Endodermal cell (in vitro differentiated cells): ENCODE results near the gene RAB5IF. TPM values are rescaled to one million over a fixed set of nuclear protein-coding genes. Genes with fewer than 3 reads are reported as not detected.
A peak's percentile ranks its signal among the peaks of the same experiment; 100 is the strongest.

Source experiments
- DNase-seq: peaks from one replicate; pipeline ENCODE4 v3.0.0-alpha.2; 2017
- H3K27ac ChIP-seq: 2 replicates; pipeline ENCODE4 v1.5.1; 2013; ENCODE audit warnings: mild to moderate bottlenecking, low read depth, low read length, moderate library complexity
- H3K27me3 ChIP-seq: 2 replicates; pipeline ENCODE4 v1.6.1; 2013; ENCODE audit warnings: mild to moderate bottlenecking, low read length, moderate library complexity; ENCODE audit not compliant: insufficient read depth, control insufficient read depth, poor library complexity, severe bottlenecking
- H3K36me3 ChIP-seq: 2 replicates; pipeline ENCODE4 v1.7.0; 2013; ENCODE audit warnings: mild to moderate bottlenecking, low read length, moderate library complexity; ENCODE audit not compliant: control insufficient read depth, insufficient read depth
- H3K4me1 ChIP-seq: one replicate; pipeline ENCODE4 v1.7.0; 2013; ENCODE audit warnings: low read length; ENCODE audit not compliant: control insufficient read depth, insufficient read depth
- H3K4me3 ChIP-seq: 2 replicates; pipeline ENCODE4 v1.5.1; 2013; ENCODE audit warnings: mild to moderate bottlenecking, low read length, moderate library complexity
- H3K9ac ChIP-seq: 2 replicates; pipeline ENCODE4 v1.6.1; 2013; ENCODE audit warnings: mild to moderate bottlenecking, low read length, moderate library complexity; ENCODE audit not compliant: poor library complexity, severe bottlenecking; ENCODE audit errors: extremely low read depth
- H3K9me3 ChIP-seq: 2 replicates; pipeline ENCODE4 v1.6.1; 2013; ENCODE audit warnings: mild to moderate bottlenecking, low read length, moderate library complexity; ENCODE audit not compliant: control insufficient read depth
- H3K27ac Mint-ChIP-seq: 2 replicates; pipeline ENCODE4 v1.8.0; 2020; ENCODE audit warnings: mixed read lengths
- H3K27me3 Mint-ChIP-seq: 2 replicates; pipeline ENCODE4 v1.8.0; 2021; ENCODE audit warnings: mild to moderate bottlenecking, mixed read lengths; ENCODE audit not compliant: insufficient read depth
- H3K36me3 Mint-ChIP-seq: 2 replicates; pipeline ENCODE4 v1.8.0; 2020; ENCODE audit warnings: low read depth, mixed read lengths
- H3K4me1 Mint-ChIP-seq: 2 replicates; pipeline ENCODE4 v1.8.0; 2020; ENCODE audit warnings: mixed read lengths
- H3K4me3 Mint-ChIP-seq: 2 replicates; pipeline ENCODE4 v1.8.0; 2020; ENCODE audit warnings: mild to moderate bottlenecking, moderate library complexity, mixed read lengths
- H3K9me3 Mint-ChIP-seq: 2 replicates; pipeline ENCODE4 v1.8.0; 2020; ENCODE audit warnings: mild to moderate bottlenecking, mixed read lengths
- WGBS, 2 experiments: methylation state at CpG; one replicate each; pipeline versions ENCODE4 v1.1.5 to v1.1.7; 2013; ENCODE audit warnings: missing lambda C conversion rate in 2 of 2, mixed read lengths in 1 of 2; ENCODE audit not compliant: insufficient coverage in 1 of 2, insufficient read length in 1 of 2; 5-methylcytosine and 5-hydroxymethylcytosine counted together
- total RNA-seq, 2 donors: library from RNA; stranded (reverse); fragmentation: NEBNext Ultra II Directional in 1 of 2; extraction: Animal tissue kit (Norgen Biotek cat#: 25700) in 1 of 2; gene quantifications; 2 replicates in 1 of 2; 3 replicates in 1 of 2; pipeline ENCODE4 v1.2.1, GENCODE V29; 2021
- TF ChIP-seq, protein P1 (sequence below): fragments of 200-600 bp; sonication (generic); conservative IDR thresholded peaks from 2 replicates; pipeline ENCODE4 v1.5.0; 2021; ENCODE audit warnings: antibody characterized with exemption, mild to moderate bottlenecking

RAB5IF gene
- total RNA-seq, 2 donors from 2014 or later, result 98.9 to 99.9 TPM

DNA sequence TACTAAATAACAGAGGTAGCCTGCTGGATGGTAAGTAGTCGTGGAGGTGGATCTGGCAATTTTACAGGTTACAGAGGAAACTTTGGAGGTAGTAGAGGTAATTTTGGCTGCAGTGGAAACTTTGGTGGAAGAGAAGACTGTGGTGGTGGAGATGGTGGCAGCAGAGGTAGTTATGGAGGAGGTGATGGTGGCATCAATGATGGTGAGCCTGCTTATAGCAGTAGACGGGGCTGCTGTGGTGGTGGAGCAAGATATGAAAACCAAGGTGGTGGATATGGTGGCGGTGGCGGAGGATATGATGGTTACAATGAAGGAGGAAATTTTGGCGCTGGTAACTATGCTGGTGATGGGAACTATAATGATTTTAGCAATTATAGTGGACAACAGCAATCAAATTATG lies 15.3 kb downstream of the RAB5IF start:
- H3K4me1 ChIP-seq, result no peaks in the 10 kb centered on the region
- no peak overlapping the region for H3K4me3 Mint-ChIP-seq
- H3K9me3 ChIP-seq, result no peaks in the 10 kb centered on the region
- H3K9me3 Mint-ChIP-seq, result no peaks in the 10 kb centered on the region
- H3K4me3 ChIP-seq, result no peak overlapping the region
- no peak for DNase-seq
- TF ChIP-seq, protein P1, sequence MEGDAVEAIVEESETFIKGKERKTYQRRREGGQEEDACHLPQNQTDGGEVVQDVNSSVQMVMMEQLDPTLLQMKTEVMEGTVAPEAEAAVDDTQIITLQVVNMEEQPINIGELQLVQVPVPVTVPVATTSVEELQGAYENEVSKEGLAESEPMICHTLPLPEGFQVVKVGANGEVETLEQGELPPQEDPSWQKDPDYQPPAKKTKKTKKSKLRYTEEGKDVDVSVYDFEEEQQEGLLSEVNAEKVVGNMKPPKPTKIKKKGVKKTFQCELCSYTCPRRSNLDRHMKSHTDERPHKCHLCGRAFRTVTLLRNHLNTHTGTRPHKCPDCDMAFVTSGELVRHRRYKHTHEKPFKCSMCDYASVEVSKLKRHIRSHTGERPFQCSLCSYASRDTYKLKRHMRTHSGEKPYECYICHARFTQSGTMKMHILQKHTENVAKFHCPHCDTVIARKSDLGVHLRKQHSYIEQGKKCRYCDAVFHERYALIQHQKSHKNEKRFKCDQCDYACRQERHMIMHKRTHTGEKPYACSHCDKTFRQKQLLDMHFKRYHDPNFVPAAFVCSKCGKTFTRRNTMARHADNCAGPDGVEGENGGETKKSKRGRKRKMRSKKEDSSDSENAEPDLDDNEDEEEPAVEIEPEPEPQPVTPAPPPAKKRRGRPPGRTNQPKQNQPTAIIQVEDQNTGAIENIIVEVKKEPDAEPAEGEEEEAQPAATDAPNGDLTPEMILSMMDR, result no peak
- H3K4me1 Mint-ChIP-seq, result peaks cover 9% of the 10 kb centered on the region
- no peaks in the 10 kb centered on the region for H3K36me3 Mint-ChIP-seq
- no peak overlapping the region for H3K27ac Mint-ChIP-seq
- H3K27me3 ChIP-seq, result no peaks in the 10 kb centered on the region
- no peak overlapping the region for H3K27ac ChIP-seq
- H3K9ac ChIP-seq, result no peak overlapping the region
- H3K36me3 ChIP-seq, result no peaks in the 10 kb centered on the region
- 97 to 99% methylated on average over 5 of the region's 5 CpGs for WGBS, 2 experiments
- no peaks in the 10 kb centered on the region for H3K27me3 Mint-ChIP-seq

DNA sequence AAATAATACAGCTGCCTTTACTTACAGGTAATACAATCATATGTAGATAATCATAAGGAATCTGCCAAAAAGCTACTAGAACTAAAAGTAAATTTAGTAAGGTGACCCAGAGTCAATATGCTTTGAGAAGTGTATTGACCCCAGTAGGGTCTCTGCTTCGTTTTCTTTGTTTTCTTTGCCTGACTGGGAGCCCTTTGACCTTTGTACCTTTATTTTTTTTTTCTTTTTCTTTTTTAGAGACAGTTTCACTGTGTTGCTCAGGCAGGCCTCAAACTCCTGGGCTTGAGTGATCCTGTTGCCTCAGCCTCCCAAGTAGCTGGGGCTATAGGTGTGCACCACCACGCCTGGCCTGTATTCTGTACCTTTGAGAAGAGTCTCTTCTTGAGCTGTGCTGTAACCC lies 17.9 kb downstream of the RAB5IF start:
- WGBS, 2 experiments, result 89 to 93% methylated on average over 1 to 2 of the region's 2 CpGs
- TF ChIP-seq, protein P1, result no peak
- Mint-ChIP-seq H3K4me1 (peaks cover 9% of the 10 kb centered on the region), H3K36me3 (no peaks in the 10 kb centered on the region), H3K27me3 (no peaks in the 10 kb centered on the region), H3K27ac (peak overlapping the region; percentile 19), H3K4me3 (no peak overlapping the region), H3K9me3 (no peaks in the 10 kb centered on the region)
- H3K27me3 ChIP-seq, result no peaks in the 10 kb centered on the region
- H3K9ac ChIP-seq, result no peak overlapping the region
- H3K36me3 ChIP-seq, result no peaks in the 10 kb centered on the region
- H3K4me3 ChIP-seq, result no peak overlapping the region
- H3K4me1 ChIP-seq, result no peaks in the 10 kb centered on the region
- no peak for DNase-seq
- H3K9me3 ChIP-seq, result no peaks in the 10 kb centered on the region
- H3K27ac ChIP-seq, result no peak overlapping the region

DNA sequence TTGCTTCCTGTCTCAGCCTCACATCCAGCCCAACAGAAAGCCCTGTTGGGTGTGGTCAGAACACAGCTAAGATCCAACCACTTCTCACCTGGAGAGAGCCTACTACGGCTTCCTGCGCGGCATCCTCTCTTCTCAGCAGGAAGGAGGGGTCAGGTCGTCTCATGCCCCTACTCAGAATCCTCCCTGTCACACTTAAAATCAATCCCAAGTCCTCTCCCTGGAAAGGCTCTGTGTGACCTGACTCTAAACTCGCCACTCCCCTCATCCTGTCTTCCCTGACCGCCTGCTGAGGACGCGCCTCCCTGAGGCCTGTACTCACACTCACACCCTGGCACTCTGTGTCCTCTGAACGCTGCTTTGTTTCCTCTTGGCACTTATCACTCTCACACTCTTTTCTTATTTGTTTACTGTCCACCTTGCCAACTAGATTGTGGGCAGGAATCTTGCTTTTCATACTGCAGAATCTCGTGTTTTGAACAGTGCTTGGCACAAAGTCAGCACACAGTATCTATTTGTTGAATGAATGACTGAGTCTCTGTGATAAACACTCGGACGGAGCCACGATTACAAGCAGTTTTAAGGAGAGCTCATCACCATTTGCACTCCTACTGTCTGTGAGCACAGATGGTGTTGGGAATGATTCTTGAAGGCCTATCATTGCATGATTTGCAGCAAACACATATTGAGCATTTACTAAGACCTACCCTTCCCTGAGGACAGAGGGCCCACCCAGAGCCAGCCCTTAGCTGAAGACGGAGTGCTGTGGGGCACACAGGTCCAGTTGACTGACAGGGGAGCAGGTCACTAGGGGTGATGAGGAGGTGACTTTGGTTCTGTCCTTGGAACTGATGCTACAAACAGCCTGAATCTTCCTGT lies 18.7 kb downstream of the RAB5IF start:
- Histone ChIP-seq H3K27ac (no peak overlapping the region), H3K27me3 (no peaks in the 10 kb centered on the region), H3K36me3 (no peaks in the 10 kb centered on the region), H3K9me3 (no peaks in the 10 kb centered on the region), H3K4me3 (no peak overlapping the region), H3K4me1 (no peaks in the 10 kb centered on the region), H3K9ac (no peak overlapping the region)
- no peaks in the 10 kb centered on the region for H3K9me3 Mint-ChIP-seq
- DNase-seq, result peak; percentile 80
- TF ChIP-seq, protein P1, result peak; percentile 15
- no peak overlapping the region for H3K4me3 Mint-ChIP-seq
- no peaks in the 10 kb centered on the region for H3K27me3 Mint-ChIP-seq
- 70 to 72% methylated on average over 12 to 14 of the region's 14 CpGs for WGBS, 2 experiments
- H3K36me3 Mint-ChIP-seq, result no peaks in the 10 kb centered on the region
- H3K4me1 Mint-ChIP-seq, result peaks cover 9% of the 10 kb centered on the region
- H3K27ac Mint-ChIP-seq, result no peak overlapping the region
